Fibroblast of skin of right quadriceps (primary cell): ENCODE results near the gene FAM136A.
A peak's percentile ranks its signal among the peaks of the same experiment; 100 is the strongest.
"Not testable (repeated sequence)": the region's sequence is repeated elsewhere in the genome, so short reads cannot be mapped to it uniquely, and the experiment has no call there.

Experiments
- DNase-seq: peaks from one replicate; pipeline ENCODE4 v3.0.0-alpha.2; 2013

The FAM136A gene

GRCh38 chr2:70283500-70284191 is 18.2 kb downstream of the FAM136A start:
- no peak for DNase-seq

DNA sequence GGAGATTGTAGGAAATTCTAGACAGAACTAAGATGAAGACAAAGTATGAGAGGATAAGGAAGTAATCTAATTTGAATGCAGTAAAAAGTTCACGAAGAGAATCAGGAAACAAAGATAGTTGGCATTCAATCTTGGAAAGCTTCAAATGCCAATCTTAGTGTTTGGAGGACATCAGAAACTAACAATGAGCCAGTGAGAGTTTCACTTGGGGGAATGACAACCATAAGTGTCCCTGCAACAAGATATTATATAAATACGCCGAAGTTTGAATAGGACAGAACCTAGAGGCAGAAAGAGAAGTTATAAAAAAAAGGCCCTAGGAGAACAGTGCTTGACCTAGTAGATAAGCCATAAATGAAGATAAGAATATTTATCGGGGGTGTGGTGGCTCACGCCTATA is 19.4 kb downstream of the FAM136A start:
- DNase-seq = no peak

DNA sequence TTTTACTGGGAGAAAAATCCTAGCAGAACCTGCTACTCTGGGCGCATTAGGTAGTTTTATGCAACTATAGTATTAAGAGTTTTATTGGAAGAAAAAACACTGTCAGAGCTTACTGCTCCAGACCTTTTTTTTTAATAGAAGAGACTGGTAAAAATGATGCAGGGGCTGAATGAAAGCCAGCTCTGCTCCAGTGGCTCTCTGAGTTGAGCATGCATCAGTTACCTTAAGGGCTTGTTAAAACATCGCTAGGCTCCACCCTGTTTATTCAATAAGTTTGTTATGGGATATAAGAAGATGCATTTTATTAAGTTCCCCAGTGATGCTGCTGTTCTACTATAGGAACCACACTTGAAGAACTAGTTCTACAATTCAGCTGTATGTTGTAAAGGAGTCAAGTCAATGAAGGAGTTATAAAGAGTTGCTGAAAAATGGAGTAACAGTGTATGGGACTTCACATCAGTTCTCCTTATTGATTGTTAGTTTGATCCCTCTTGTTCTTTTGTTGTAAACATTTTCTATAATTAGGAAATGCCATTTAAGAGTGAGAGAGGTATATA is 21.5 kb downstream of the FAM136A start:
- no peak for DNase-seq

GRCh38 chr2:70270323-70270722 is 31.5 kb downstream of the FAM136A start:
- no peak for DNase-seq

DNA sequence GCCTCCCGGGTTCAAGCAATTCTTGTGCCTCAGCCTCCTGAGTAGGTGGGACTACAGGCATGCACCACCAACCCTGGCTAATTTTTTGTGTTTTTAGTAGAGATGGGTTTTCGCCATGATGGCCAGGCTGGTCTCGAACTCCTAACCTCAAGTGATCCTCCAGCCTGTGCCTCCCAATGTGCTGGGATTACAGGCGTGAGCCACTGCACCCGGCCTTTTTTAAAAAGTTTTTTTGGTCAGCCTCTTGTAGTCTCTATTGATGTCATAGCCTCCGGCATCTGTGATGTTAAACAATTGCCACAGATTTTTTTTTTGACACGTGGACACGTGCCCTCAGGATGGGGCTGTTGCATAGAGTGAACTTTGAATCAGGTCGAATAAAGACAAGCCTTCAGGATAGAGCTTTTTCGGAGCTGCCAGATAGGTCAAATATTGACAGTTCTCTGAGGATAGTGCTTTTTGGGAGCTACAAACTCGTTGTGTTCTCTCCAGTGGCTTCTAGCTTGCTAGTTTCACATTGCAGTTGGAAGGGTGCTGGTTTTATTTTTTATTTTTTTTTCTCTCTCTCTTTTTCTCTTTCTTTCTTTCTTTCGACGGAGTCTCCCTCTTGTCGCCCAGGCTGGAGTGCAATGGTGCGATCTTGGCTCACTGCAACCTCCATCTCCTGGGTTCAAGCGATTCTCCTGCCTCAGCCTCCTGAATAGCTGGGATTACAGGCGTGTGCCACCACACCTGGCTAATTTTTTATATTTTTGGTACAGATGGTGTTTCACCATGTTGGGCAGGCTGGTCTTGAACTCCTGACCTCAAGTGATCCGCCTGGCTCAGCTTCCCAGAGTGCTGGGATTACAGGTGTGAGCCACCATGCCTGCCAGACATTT is 32.2 kb downstream of the FAM136A start:
- DNase-seq = not testable (repeated sequence)

DNA sequence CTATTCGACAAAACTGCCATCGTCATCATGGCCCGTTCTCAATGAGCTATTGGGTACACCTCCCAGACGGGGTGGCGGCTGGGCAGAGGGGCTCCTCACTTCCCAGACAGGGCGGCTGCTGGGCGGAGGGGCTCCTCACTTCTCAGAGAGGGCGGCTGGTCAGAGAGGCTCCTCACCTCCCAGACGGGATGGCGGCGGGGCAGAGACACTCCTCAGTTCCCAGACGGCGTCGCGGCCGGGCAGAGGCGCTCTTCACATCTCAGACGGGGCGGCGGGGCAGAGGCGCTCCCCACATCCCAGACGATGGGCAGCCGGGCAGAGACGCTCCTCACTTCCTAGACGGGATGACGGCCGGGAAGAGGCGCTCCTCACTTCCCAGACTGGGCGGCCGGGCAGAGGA is 34.9 kb downstream of the FAM136A start:
- not testable (repeated sequence) for DNase-seq

DNA sequence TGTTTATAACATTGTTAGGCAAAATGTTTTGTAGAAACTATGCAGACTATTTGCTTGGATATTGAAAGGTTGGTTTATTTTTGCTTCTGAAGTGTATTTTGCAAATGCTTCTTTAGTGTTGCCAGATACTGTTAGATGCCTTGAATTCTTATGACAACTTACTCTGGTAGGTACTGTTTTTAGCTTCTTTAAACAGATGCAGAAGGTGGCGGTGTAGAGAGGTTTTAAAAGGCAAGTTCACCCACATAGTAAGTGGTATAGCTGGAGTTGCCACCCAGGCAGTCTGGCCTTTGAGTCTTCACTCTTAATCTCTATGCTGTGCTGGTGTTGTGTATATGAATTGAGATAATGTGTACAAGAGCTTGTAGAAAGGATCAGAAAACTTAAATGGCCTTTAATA is 40.4 kb downstream of the FAM136A start:
- no peak for DNase-seq

DNA sequence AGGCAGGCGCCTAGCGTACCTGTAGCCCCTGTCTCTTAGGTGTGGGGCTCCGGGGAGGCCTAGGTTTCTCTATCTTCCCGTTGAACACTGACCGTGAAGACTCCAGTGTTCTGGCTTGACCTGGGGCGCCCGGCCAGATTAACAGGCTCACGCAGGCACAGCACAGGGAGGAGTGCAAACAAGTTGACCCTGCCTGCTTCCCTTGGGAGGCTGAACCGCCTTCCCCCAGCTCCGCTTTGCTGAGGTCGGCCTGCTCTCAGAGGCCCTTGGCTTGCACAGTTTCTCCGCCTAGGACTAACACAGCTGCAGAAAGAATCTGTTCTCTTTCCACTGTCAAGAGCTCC is 43.4 kb downstream of the FAM136A start:
- no peak for DNase-seq

DNA sequence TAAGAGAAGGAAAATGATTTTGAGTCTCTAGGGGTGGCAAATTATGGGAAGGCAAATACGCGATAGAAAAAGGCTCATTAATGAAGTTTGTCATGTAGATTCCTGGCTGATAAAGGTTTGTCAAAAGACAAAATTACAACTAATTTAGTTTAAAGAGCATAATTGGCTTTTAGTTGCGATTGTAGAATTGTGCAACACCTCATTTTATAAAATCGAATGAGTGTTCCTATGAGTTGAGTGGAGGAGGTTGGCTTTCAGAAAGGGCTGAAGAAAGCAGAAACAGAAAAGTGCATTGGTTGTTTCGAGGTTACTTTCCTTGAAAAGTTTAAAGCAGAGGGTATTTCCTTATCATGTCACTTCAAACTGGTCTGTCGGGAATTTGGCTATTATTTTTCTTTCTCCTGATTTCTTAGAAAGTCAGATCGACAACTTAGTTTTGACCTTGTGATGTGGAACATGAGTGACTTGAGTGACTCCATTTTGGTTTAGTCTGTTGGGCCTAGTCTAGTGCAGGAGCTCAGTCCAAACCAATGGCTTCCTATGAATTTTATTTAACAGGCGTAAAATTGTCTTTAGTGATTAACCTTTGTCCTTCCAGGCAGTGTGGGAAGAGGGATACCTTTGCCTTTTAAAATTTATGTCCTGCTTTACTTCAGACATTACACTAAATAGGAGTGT is 46.1 kb downstream of the FAM136A start:
- no peak for DNase-seq

- no peak for DNase-seq
Observed at GRCh38 chr2:70250434-70250833, 51.4 kb downstream of the FAM136A start.

DNA sequence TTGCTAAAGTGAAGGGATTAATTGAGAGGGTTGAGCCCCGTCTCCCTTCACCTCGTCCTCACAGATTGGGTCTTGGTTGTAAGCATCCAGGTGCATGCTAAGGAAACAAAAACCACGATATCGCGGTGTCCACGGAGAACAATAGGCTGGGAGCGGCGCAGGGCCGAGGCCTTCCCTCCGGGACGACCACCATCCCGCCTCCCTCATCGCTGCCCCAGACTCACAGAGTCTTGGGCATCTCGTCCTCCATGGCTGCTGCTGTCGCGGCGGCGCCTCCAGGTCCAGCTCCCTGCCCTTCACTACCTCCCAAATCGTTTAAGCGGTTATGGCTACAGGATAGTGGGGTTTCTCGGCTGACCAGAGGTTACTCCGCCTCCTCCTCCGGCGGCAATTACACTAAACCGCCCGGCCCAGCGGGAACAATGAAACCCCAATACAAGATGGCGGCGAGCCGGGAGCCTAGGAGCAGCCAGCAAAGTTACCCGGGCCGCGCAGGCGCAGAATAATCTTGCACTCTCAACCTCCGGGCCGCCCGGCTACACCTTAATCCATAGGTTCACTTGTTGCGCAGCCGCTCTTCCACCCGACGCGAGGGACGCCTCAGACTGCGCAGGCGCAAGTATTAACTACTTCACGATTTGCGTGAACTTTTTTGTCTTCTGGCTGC is 53.6 kb downstream of the FAM136A start, which contains the start of gene TIA1:
Gene TIA1 (minus strand): TSS at position 448 of the 667 bp plus-strand sequence. CDS start 198 bp downstream, at position 250.
- peak; percentile 98 for DNase-seq

GRCh38 chr2:70247364-70248180 is 54.3 kb downstream of the FAM136A start:
- DNase-seq = peak; percentile 24
